SJSA1 (cell line): ENCODE measurements around the gene ALB. TPM values are rescaled to one million over a fixed set of nuclear protein-coding genes. Genes with fewer than 3 reads are reported as not detected.

Source experiments
- DNase-seq, 2 experiments: peaks; one replicate each; pipeline ENCODE4 v3.0.0-alpha.2; 2015 to 2020; ENCODE audit warnings: low spot score in 2 of 2, low read depth in 1 of 2
- H3K27ac ChIP-seq: fragments of 250-450 bp; sonication (Bioruptor Pico); 2 replicates; pipeline ENCODE4 v1.5.1; 2020; ENCODE audit warnings: mild to moderate bottlenecking, moderate library complexity
- H3K27me3 ChIP-seq: fragments of 250-450 bp; sonication (Bioruptor Pico); replicated peaks from 2 replicates; pipeline ENCODE4 v1.5.1; 2020; ENCODE audit warnings: mild to moderate bottlenecking, moderate library complexity
- H3K36me3 ChIP-seq: fragments of 250-450 bp; sonication (Bioruptor Pico); 2 replicates; pipeline ENCODE4 v1.5.1; 2020; ENCODE audit warnings: mild to moderate bottlenecking
- H3K4me1 ChIP-seq: fragments of 250-450 bp; sonication (Bioruptor Pico); replicated peaks from 2 replicates; pipeline ENCODE4 v1.6.1; 2021; ENCODE audit warnings: mild to moderate bottlenecking
- H3K4me3 ChIP-seq: fragments of 250-450 bp; sonication (Bioruptor Pico); 2 replicates; pipeline ENCODE4 v1.5.1; 2020; ENCODE audit warnings: mild to moderate bottlenecking
- H3K9me3 ChIP-seq: fragments of 250-450 bp; sonication (Bioruptor Pico); replicated peaks from 2 replicates; pipeline ENCODE4 v1.5.1; 2020; ENCODE audit warnings: mild to moderate bottlenecking
- total RNA-seq: library from RNA; depleted of rRNA; stranded (reverse); fragments of >200 nt; shearing (Covaris generic); gene quantifications from 2 replicates; pipeline ENCODE4 v1.2.3, GENCODE V29; 2014

ALB gene
- total RNA-seq, 1 experiment from 2014 or later = not detected

DNA sequence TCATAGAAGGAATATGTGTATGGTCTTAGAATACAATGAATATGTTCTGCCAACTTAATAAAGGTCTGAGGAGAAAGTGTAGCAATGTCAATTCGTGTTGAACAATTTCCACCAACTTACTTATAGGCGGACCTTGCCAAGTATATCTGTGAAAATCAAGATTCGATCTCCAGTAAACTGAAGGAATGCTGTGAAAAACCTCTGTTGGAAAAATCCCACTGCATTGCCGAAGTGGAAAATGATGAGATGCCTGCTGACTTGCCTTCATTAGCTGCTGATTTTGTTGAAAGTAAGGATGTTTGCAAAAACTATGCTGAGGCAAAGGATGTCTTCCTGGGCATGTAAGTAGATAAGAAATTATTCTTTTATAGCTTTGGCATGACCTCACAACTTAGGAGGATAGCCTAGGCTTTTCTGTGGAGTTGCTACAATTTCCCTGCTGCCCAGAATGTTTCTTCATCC, 9.2 kb downstream of the ALB start:
- H3K27ac ChIP-seq = no peak overlapping the region
- no peak for DNase-seq
- peaks cover 27% of the 10 kb centered on the region for H3K27me3 ChIP-seq
- H3K9me3 ChIP-seq = no peaks in the 10 kb centered on the region
- H3K36me3 ChIP-seq = no peaks in the 10 kb centered on the region
- H3K4me3 ChIP-seq = no peak overlapping the region
- H3K4me1 ChIP-seq = no peaks in the 10 kb centered on the region

DNA sequence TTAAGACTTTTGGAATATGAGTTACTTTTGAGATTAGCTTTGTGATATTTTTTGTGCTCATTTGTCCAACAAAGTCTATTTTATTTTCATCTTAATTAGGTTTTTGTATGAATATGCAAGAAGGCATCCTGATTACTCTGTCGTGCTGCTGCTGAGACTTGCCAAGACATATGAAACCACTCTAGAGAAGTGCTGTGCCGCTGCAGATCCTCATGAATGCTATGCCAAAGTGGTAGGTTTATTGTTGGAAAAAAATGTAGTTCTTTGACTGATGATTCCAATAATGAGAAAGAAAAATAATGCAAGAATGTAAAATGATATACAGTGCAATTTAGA, 10.8 kb downstream of the ALB start:
- Histone ChIP-seq H3K36me3 (no peaks in the 10 kb centered on the region), H3K4me3 (no peak overlapping the region), H3K27ac (no peak overlapping the region), H3K27me3 (peaks cover 13% of the 10 kb centered on the region), H3K4me1 (no peaks in the 10 kb centered on the region), H3K9me3 (no peaks in the 10 kb centered on the region)
- no peak for DNase-seq

DNA sequence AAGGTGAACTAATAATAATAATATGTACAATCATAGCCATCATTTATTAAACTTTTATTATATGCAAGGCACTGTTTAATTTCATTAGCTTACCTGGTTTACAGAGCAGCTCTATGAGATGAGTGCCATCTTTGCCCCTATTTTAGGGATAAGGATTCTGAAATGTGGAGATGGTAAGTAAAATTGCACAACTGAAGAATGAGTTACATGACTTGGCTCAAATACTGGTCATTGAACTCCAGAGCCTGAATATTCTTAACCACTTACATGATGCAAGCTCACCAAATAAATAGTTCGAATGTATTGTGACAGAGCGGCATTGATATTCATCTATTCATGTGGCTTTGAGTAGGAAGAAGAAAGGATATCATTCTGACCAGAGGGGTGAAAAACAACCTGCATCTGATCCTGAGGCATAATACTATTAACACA, 11.7 kb downstream of the ALB start:
- no peaks in the 10 kb centered on the region for H3K9me3 ChIP-seq
- no peaks in the 10 kb centered on the region for H3K36me3 ChIP-seq
- H3K27ac ChIP-seq = no peak overlapping the region
- peaks cover 4% of the 10 kb centered on the region; the same call in 1 of the 2 replicates for H3K27me3 ChIP-seq
- no peak for DNase-seq
- no peaks in the 10 kb centered on the region for H3K4me1 ChIP-seq
- H3K4me3 ChIP-seq = no peak overlapping the region

DNA sequence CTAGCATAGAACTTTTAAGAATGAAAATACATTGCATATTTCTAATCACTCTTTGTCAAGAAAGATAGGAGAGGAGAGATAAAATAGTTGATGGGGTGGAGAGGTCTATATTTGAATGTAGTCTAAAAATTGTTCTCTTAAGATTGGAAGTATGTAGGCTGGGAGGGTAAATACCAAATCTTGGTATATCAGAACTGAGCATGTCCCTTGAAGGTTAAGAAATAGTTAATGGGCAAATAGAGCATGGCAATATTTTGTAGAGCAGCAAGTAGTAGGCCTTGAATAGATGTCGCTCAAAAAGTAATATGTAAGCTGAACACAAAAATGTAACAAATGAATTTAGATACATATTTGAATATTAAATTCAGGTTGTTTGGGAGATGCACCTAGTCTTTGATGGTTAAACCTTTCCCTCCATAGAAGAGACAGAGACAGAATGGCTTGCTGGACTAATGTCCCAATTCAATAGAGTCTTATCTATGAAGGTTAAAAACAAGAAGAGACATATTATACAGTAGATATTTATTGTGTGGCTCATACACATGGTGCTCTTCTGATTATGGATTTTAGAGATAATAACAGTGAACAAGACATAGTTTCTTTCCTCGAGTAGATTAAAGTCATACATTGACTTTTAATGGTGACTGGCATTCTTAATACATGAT, 12.5 kb downstream of the ALB start:
- DNase-seq = no peak

DNA sequence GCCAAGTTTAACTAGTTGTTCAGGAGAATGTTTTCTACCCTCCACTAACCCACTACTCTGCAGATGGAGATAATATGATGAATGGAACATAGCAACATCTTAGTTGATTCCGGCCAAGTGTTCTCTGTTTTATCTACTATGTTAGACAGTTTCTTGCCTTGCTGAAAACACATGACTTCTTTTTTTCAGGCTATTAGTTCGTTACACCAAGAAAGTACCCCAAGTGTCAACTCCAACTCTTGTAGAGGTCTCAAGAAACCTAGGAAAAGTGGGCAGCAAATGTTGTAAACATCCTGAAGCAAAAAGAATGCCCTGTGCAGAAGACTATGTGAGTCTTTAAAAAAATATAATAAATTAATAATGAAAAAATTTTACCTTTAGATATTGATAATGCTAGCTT, 13.3 kb downstream of the ALB start:
- Histone ChIP-seq H3K4me1 (no peaks in the 10 kb centered on the region), H3K4me3 (no peak overlapping the region), H3K27ac (no peak overlapping the region)

More for the DNA sequence above, 12.5 kb downstream of the ALB start:
- H3K4me1 ChIP-seq = no peaks in the 10 kb centered on the region
- no peaks in the 10 kb centered on the region for H3K9me3 ChIP-seq
- no peaks in the 10 kb centered on the region; the same call in 1 of the 2 replicates for H3K27me3 ChIP-seq
- no peak overlapping the region for H3K27ac ChIP-seq
- H3K36me3 ChIP-seq = no peaks in the 10 kb centered on the region
- H3K4me3 ChIP-seq = no peak overlapping the region

DNA sequence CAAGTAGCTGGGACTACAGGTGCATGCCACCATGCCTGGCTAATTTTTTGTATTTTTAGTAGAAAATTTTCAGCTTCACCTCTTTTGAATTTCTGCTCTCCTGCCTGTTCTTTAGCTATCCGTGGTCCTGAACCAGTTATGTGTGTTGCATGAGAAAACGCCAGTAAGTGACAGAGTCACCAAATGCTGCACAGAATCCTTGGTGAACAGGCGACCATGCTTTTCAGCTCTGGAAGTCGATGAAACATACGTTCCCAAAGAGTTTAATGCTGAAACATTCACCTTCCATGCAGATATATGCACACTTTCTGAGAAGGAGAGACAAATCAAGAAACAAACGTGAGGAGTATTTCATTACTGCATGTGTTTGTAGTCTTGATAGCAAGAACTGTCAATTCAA, 13.9 kb downstream of the ALB start:
- H3K27ac ChIP-seq = no peak overlapping the region
- H3K4me1 ChIP-seq = no peaks in the 10 kb centered on the region
- H3K36me3 ChIP-seq = no peaks in the 10 kb centered on the region
- H3K4me3 ChIP-seq = no peak overlapping the region
- DNase-seq = no peak
- no peaks in the 10 kb centered on the region for H3K9me3 ChIP-seq
- peaks cover 1% of the 10 kb centered on the region; the same call in 1 of the 2 replicates for H3K27me3 ChIP-seq

More for the DNA sequence above, 13.3 kb downstream of the ALB start:
- no peaks in the 10 kb centered on the region for H3K9me3 ChIP-seq
- H3K36me3 ChIP-seq = no peaks in the 10 kb centered on the region
- no peak for DNase-seq
- H3K27me3 ChIP-seq = no peaks in the 10 kb centered on the region; the same call in 1 of the 2 replicates

DNA sequence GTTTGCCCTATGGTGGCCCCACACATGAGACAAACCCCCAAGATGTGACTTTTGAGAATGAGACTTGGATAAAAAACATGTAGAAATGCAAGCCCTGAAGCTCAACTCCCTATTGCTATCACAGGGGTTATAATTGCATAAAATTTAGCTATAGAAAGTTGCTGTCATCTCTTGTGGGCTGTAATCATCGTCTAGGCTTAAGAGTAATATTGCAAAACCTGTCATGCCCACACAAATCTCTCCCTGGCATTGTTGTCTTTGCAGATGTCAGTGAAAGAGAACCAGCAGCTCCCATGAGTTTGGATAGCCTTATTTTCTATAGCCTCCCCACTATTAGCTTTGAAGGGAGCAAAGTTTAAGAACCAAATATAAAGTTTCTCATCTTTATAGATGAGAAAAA, 14.6 kb downstream of the ALB start:
- Histone ChIP-seq H3K27ac (no peak overlapping the region), H3K9me3 (no peaks in the 10 kb centered on the region), H3K4me3 (no peak overlapping the region), H3K36me3 (no peaks in the 10 kb centered on the region), H3K4me1 (no peaks in the 10 kb centered on the region), H3K27me3 (peaks cover 5% of the 10 kb centered on the region; the same call in 1 of the 2 replicates)
- no peak for DNase-seq

DNA sequence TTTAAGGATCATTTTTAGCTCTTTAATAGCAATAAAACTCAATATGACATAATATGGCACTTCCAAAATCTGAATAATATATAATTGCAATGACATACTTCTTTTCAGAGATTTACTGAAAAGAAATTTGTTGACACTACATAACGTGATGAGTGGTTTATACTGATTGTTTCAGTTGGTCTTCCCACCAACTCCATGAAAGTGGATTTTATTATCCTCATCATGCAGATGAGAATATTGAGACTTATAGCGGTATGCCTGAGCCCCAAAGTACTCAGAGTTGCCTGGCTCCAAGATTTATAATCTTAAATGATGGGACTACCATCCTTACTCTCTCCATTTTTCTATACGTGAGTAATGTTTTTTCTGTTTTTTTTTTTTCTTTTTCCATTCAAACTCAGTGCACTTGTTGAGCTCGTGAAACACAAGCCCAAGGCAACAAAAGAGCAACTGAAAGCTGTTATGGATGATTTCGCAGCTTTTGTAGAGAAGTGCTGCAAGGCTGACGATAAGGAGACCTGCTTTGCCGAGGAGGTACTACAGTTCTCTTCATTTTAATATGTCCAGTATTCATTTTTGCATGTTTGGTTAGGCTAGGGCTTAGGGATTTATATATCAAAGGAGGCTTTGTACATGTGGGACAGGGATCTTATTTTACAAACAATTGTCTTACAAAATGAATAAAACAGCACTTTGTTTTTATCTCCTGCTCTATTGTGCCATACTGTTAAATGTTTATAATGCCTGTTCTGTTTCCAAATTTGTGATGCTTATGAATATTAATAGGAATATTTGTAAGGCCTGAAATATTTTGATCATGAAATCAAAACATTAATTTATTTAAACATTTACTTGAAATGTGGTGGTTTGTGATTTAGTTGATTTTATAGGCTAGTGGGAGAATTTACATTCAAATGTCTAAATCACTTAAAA, 15.3 kb downstream of the ALB start:
- peaks cover 5% of the 10 kb centered on the region; the same call in 1 of the 2 replicates for H3K27me3 ChIP-seq
- DNase-seq = no peak
- no peaks in the 10 kb centered on the region for H3K9me3 ChIP-seq
- no peak overlapping the region for H3K27ac ChIP-seq
- no peaks in the 10 kb centered on the region for H3K4me1 ChIP-seq
- H3K36me3 ChIP-seq = no peaks in the 10 kb centered on the region
- no peak overlapping the region for H3K4me3 ChIP-seq

DNA sequence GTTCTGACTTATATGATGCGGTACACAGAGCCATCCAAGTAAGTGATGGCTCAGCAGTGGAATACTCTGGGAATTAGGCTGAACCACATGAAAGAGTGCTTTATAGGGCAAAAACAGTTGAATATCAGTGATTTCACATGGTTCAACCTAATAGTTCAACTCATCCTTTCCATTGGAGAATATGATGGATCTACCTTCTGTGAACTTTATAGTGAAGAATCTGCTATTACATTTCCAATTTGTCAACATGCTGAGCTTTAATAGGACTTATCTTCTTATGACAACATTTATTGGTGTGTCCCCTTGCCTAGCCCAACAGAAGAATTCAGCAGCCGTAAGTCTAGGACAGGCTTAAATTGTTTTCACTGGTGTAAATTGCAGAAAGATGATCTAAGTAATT, 16.5 kb downstream of the ALB start:
- Histone ChIP-seq H3K9me3 (no peaks in the 10 kb centered on the region), H3K27ac (no peak overlapping the region), H3K36me3 (no peaks in the 10 kb centered on the region), H3K4me3 (no peak overlapping the region), H3K27me3 (peaks cover 5% of the 10 kb centered on the region; the same call in 1 of the 2 replicates), H3K4me1 (no peaks in the 10 kb centered on the region)
- no peak for DNase-seq

DNA sequence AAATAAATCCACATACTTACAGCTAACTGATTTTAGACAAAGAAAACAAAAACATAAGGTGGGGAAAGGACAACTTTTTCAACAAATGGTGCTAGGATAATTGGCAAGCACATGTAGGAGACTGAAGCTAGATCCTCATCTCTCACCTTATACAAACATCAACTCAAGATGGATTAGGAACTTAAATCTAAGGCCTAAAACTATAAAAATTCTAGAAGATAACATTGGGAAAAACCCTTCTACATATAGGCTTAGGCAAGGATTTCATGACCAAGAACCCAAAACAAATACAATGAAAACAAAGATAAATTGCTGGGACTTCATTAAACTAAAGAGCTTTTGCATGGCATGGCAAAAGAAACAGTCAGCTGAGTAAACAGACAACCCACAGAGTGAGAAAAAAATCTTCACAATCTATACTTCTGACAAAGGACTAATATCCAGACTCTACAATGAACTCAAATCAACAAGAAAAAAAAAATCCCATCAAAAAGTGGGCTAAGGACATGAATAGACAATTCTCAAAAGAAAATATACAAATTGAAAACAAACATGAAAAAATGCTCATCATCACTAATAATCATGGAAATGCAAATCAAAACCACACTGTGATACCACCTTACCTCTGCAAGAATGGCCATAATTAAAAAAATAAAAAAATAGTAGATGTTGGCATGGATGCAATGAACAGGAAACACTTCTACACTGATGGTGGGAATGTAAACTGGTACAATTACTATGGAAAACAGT, 17.8 kb downstream of the ALB start:
- H3K4me3 ChIP-seq = no peak overlapping the region
- H3K27me3 ChIP-seq = 0 out of 2 replicates have a peak, but pooled peaks cover 5% of the 10 kb centered on the region
- no peaks in the 10 kb centered on the region for H3K36me3 ChIP-seq
- no peaks in the 10 kb centered on the region for H3K4me1 ChIP-seq
- H3K27ac ChIP-seq = no peak overlapping the region
- no peaks in the 10 kb centered on the region for H3K9me3 ChIP-seq
- no peak for DNase-seq

DNA sequence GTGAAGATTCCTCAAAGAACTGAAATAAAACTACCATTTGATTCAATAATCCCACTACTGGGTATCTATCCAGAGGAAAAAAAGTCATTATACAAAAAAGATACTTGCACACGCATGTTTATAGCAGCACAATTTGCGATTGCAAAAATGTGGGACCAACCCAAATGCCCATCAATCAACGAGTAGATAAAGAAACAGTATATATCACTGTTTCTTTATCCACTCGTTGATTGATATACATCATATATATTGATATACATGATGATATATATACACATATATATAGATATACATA, 18.3 kb downstream of the ALB start:
- H3K36me3 ChIP-seq = no peaks in the 10 kb centered on the region
- H3K4me1 ChIP-seq = no peaks in the 10 kb centered on the region
- H3K9me3 ChIP-seq = no peaks in the 10 kb centered on the region
- H3K27me3 ChIP-seq = 0 out of 2 replicates have a peak, but pooled peaks cover 5% of the 10 kb centered on the region
- H3K4me3 ChIP-seq = no peak overlapping the region
- no peak for DNase-seq
- H3K27ac ChIP-seq = no peak overlapping the region

DNA sequence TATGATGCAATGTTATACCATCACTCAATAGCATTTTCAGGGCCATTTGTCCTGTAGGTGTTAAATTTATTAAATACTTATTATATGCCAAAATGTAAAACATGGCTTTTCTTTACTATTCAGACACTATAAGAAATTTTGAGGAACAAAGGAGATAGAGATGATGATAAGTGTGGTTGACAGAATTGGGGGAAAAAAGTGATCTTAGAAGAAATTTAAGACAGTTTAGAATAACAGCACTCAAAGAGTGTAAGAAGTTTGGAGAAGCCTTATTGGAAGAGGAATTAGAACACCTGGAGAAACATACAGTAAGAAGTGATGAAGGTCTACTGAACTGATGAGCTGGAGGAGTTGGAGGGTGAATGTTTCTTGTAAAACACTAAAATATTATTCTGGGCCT, 19.1 kb downstream of the ALB start:
- no peak overlapping the region for H3K4me3 ChIP-seq

DNA sequence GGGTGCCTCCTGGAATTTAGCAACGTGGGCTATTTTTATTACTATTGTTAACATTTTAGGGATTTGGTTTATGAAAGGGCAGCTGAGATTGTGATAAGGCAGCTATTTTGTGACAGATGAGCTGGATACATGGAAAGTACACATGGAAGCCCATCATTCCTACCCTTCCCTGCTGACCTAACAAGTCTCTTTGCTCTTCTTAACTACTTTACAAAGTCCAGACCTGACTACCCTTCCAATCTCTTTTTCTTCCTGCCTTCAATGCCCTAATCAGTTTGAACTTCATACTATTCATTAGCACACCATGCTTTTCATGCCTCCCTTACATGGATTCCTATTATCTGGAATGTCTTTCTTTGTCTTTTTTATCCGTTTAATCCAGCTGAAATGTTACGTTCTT, 22.6 kb downstream of the ALB start:
- no peak for DNase-seq
- H3K27ac ChIP-seq = no peak overlapping the region
- no peaks in the 10 kb centered on the region for H3K36me3 ChIP-seq
- H3K4me3 ChIP-seq = no peak overlapping the region
- no peaks in the 10 kb centered on the region for H3K4me1 ChIP-seq
- H3K9me3 ChIP-seq = no peaks in the 10 kb centered on the region; the same call in 1 of the 2 replicates
- H3K27me3 ChIP-seq = peaks cover 15% of the 10 kb centered on the region; the same call in 1 of the 2 replicates

More for the DNA sequence above, 19.1 kb downstream of the ALB start:
- no peaks in the 10 kb centered on the region for H3K4me1 ChIP-seq
- H3K27ac ChIP-seq = no peak overlapping the region
- H3K9me3 ChIP-seq = no peaks in the 10 kb centered on the region; the same call in 1 of the 2 replicates
- H3K36me3 ChIP-seq = no peaks in the 10 kb centered on the region
- no peak for DNase-seq
- H3K27me3 ChIP-seq = 0 out of 2 replicates have a peak, but pooled peaks cover 5% of the 10 kb centered on the region
